ENCODE measurements around the gene GRIK1.

GRIK1 gene

DNA sequence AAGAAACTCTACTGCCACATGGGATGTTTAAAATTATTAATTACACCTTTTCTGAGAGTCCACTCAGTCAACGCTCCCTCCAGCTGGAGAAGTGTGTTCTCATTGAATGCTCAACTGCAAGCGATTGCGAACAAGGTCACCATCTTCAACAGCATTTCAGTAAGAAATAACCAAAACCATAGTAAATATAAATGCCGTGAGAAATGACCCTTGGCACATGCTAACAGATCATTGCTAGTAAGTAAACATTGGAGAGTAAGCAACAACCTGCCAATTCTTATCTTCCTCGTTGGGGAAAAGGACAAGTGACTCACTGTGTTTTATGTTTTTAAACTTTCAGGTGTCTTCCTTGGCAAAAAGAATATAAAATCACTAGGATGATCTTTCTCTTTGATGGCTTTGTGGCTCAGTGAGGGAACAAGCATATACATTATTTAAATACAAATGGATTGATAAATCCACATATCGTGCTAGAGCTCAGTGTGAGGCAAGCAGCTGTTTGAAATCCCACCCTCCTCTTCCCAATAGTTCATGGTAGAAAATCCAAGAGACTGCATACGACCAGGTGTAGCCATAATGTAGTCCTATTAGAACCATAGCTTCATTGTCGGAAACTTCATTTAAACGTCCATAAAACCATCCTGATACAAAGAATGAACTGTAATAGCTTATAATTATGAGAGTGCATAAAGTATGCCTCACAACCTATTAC, 214.6 kb downstream of the GRIK1 start:
- H3K36me3 ChIP-seq (ENCODE audit: insufficient read depth, low read length): no peaks in the 10 kb centered on the region
- no peaks in the 10 kb centered on the region for H3K79me2 ChIP-seq (ENCODE audit: insufficient read depth, low read length)
- H3K4me3 ChIP-seq (ENCODE audit: low read depth, low read length, poor library complexity, severe bottlenecking): no peak overlapping the region
- H3K4me1 ChIP-seq (ENCODE audit: insufficient read depth, low read length, severe bottlenecking): no peaks in the 10 kb centered on the region
- no peaks in the 10 kb centered on the region for H3K27me3 ChIP-seq (ENCODE audit: insufficient read depth, low read length)
- H3K27ac ChIP-seq (ENCODE audit: low read depth, low read length, poor library complexity, severe bottlenecking): no peak overlapping the region
- no peaks in the 10 kb centered on the region for H4K20me1 ChIP-seq (ENCODE audit: insufficient read depth, low read length)
- no peak overlapping the region for H3K9ac ChIP-seq (ENCODE audit: low read length)
- H2AFZ ChIP-seq (ENCODE audit: low read length): no peak overlapping the region
- TF ChIP-seq EZH2 (IDR thresholded peaks at IDR 0.05; ENCODE audit: borderline replicate concordance, low read length): no peak
- TF ChIP-seq CTCF (IDR thresholded peaks at IDR 0.05; ENCODE audit: low read length): no peak
- H3K9me2 ChIP-seq (ENCODE audit: low read depth, low read length): no peaks in the 10 kb centered on the region
- no peaks in the 10 kb centered on the region for H3K9me3 ChIP-seq (ENCODE audit: low read length)
- no peaks in the 10 kb centered on the region for H3F3A ChIP-seq (ENCODE audit: insufficient read depth, low read length)
- H3K4me2 ChIP-seq (ENCODE audit: low read length): no peak overlapping the region

- no peaks in the 10 kb centered on the region for H3K79me2 ChIP-seq (ENCODE audit: insufficient read depth, low read length)
- no peak overlapping the region for H3K9ac ChIP-seq (ENCODE audit: low read length)
- no peaks in the 10 kb centered on the region for H3K9me2 ChIP-seq (ENCODE audit: low read depth, low read length)
- no peaks in the 10 kb centered on the region for H3K36me3 ChIP-seq (ENCODE audit: insufficient read depth, low read length)
- H3K9me3 ChIP-seq (ENCODE audit: low read length): no peaks in the 10 kb centered on the region
- H4K20me1 ChIP-seq (ENCODE audit: insufficient read depth, low read length): no peaks in the 10 kb centered on the region
- H3K4me1 ChIP-seq (ENCODE audit: insufficient read depth, low read length, severe bottlenecking): no peaks in the 10 kb centered on the region
- H2AFZ ChIP-seq (ENCODE audit: low read length): no peak overlapping the region
- H3F3A ChIP-seq (ENCODE audit: insufficient read depth, low read length): no peaks in the 10 kb centered on the region
- no peak overlapping the region for H3K27ac ChIP-seq (ENCODE audit: low read depth, low read length, poor library complexity, severe bottlenecking)
- H3K27me3 ChIP-seq (ENCODE audit: insufficient read depth, low read length): no peaks in the 10 kb centered on the region
- no peak for TF ChIP-seq EZH2 (IDR thresholded peaks at IDR 0.05; ENCODE audit: borderline replicate concordance, low read length)
- TF ChIP-seq CTCF (IDR thresholded peaks at IDR 0.05; ENCODE audit: low read length): no peak
- no peak overlapping the region for H3K4me2 ChIP-seq (ENCODE audit: low read length)
- no peak overlapping the region for H3K4me3 ChIP-seq (ENCODE audit: low read depth, low read length, poor library complexity, severe bottlenecking)
Observed at GRCh38 chr21:29721964-29722363, 217.8 kb downstream of the GRIK1 start.

DNA sequence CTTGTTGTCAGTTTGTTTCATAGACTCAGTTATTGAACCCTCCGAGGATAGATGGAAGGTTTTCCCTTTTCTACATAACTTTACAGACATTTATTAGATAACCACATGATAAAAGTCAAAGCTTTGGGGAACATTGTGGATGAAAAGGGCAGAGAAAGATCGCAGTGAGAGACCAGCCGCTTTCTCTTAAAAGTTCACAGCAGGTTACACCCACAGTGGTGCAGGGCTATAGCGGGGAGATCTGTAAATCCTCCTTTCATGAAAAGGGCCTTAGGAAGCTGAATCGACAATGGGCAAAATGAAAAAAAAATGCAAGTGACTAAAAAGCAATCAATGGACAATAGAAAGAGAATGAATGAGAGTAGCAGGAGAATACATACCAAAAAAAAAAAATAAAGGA, 218.6 kb downstream of the GRIK1 start:
- Histone ChIP-seq H3K36me3 (ENCODE audit: insufficient read depth, low read length) (no peaks in the 10 kb centered on the region), H3K27me3 (ENCODE audit: insufficient read depth, low read length) (no peaks in the 10 kb centered on the region), H3K27ac (ENCODE audit: low read depth, low read length, poor library complexity, severe bottlenecking) (no peak overlapping the region), H3K4me3 (ENCODE audit: low read depth, low read length, poor library complexity, severe bottlenecking) (no peak overlapping the region), H3K9me3 (ENCODE audit: low read length) (no peaks in the 10 kb centered on the region), H3F3A (ENCODE audit: insufficient read depth, low read length) (no peaks in the 10 kb centered on the region), H3K9me2 (ENCODE audit: low read depth, low read length) (no peaks in the 10 kb centered on the region), H4K20me1 (ENCODE audit: insufficient read depth, low read length) (no peaks in the 10 kb centered on the region), H3K79me2 (ENCODE audit: insufficient read depth, low read length) (no peaks in the 10 kb centered on the region), H3K4me1 (ENCODE audit: insufficient read depth, low read length, severe bottlenecking) (no peaks in the 10 kb centered on the region), H3K4me2 (ENCODE audit: low read length) (no peak overlapping the region), H3K9ac (ENCODE audit: low read length) (no peak overlapping the region), H2AFZ (ENCODE audit: low read length) (no peak overlapping the region)
- TF ChIP-seq EZH2 (IDR thresholded peaks at IDR 0.05; ENCODE audit: borderline replicate concordance, low read length): no peak
- no peak for TF ChIP-seq CTCF (IDR thresholded peaks at IDR 0.05; ENCODE audit: low read length)
